Left ventricle myocardium inferior (tissue), 1 donor: Measurements from ENCODE around the gene GRID1. TPM values are rescaled to one million over a fixed set of nuclear protein-coding genes. Genes with fewer than 3 reads are reported as not detected.
A peak's percentile ranks its signal among the peaks of the same experiment; 100 is the strongest.

Experiments
- DNase-seq: peaks from one replicate; pipeline ENCODE4 v3.0.0-alpha.2; 2020
- H3K27ac ChIP-seq: fragments of 200-600 bp; replicated peaks from 2 replicates; pipeline ENCODE4 v1.8.0; 2021
- H3K27me3 ChIP-seq: fragments of 200-600 bp; 2 replicates; pipeline ENCODE4 v1.8.0; 2021; ENCODE audit warnings: low read depth
- H3K36me3 ChIP-seq: fragments of 200-600 bp; 2 replicates; pipeline ENCODE4 v1.8.0; 2021
- H3K4me1 ChIP-seq: fragments of 200-600 bp; 2 replicates; pipeline ENCODE4 v1.8.0; 2021
- H3K4me3 ChIP-seq: fragments of 200-600 bp; 2 replicates; pipeline ENCODE4 v1.8.0; 2021; ENCODE audit warnings: mild to moderate bottlenecking, moderate library complexity
- H3K9me3 ChIP-seq: fragments of 200-600 bp; replicated peaks from 2 replicates; pipeline ENCODE4 v1.8.0; 2021
- CTCF ChIP-seq: fragments of 200-600 bp; IDR thresholded peaks from 2 replicates; pipeline ENCODE4 v1.8.0; 2021; ENCODE audit warnings: antibody characterized with exemption, mild to moderate bottlenecking, borderline replicate concordance
- intact Hi-C: fragments of 100-400 bp; cut with micrococcal nuclease; formaldehyde crosslinking; loops from one replicate; pipeline ENCODE4 v1.11.0; 2022
- total RNA-seq: library from RNA; stranded (reverse); fragmentation: NEBNext Ultra II Directional; extraction: Animal tissue kit (Norgen Biotek cat#: 25700); gene quantifications from one replicate; pipeline ENCODE4 v1.2.1, GENCODE V29; 2021
- donor health status: DM: no; HTN: yes; CAD: no; lungs with severe emphysema.

The GRID1 gene
- total RNA-seq, 1 donor from 2014 or later: 1.6 TPM

- no peaks in the 10 kb centered on the region for H3K36me3 ChIP-seq
- TF ChIP-seq CTCF: no peak
- intact Hi-C loops: no loop called here
- H3K27me3 ChIP-seq: no peaks in the 10 kb centered on the region
- DNase-seq: no peak
- H3K9me3 ChIP-seq: peaks cover 4% of the 10 kb centered on the region
- no peak overlapping the region for H3K27ac ChIP-seq
- H3K4me3 ChIP-seq: no peak overlapping the region
- peaks cover 25% of the 10 kb centered on the region for H3K4me1 ChIP-seq
Measured at GRCh38 chr10:86349474-86349873, 17.1 kb downstream of the GRID1 start.

GRCh38 chr10:86348321-86349210 is 18.0 kb downstream of the GRID1 start:
- Histone ChIP-seq H3K4me3 (no peak overlapping the region), H3K4me1 (peaks cover 25% of the 10 kb centered on the region), H3K27me3 (no peaks in the 10 kb centered on the region), H3K36me3 (no peaks in the 10 kb centered on the region), H3K27ac (no peak overlapping the region), H3K9me3 (peaks cover 4% of the 10 kb centered on the region)
- DNase-seq: no peak
- peak; percentile 49 for TF ChIP-seq CTCF
- intact Hi-C loops: no loop called here

DNA sequence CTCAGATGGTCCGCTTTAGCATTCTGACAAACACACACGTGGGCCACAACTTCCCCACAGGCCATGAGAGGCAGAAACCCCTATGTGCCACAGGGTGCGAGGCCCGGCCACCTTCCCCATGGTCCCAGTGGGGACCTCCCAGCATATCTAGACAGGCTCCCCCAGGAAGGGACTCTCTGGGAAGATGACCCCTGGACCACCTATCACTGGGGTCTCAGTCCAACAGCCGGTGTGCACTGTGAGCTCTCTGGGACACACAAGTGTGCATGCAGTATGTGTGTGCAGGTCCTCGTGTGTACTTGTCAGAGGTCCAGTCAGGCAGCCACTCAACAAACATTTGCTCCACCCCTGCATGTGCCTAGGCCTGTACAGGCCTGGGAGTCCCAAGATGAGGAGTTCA is 18.7 kb downstream of the GRID1 start:
- peaks cover 4% of the 10 kb centered on the region for H3K9me3 ChIP-seq
- no peaks in the 10 kb centered on the region for H3K27me3 ChIP-seq
- no peak for TF ChIP-seq CTCF
- no peak for DNase-seq
- H3K36me3 ChIP-seq: no peaks in the 10 kb centered on the region
- H3K4me3 ChIP-seq: no peak overlapping the region
- H3K27ac ChIP-seq: no peak overlapping the region
- peaks cover 25% of the 10 kb centered on the region for H3K4me1 ChIP-seq
- intact Hi-C loops: no loop called here

DNA sequence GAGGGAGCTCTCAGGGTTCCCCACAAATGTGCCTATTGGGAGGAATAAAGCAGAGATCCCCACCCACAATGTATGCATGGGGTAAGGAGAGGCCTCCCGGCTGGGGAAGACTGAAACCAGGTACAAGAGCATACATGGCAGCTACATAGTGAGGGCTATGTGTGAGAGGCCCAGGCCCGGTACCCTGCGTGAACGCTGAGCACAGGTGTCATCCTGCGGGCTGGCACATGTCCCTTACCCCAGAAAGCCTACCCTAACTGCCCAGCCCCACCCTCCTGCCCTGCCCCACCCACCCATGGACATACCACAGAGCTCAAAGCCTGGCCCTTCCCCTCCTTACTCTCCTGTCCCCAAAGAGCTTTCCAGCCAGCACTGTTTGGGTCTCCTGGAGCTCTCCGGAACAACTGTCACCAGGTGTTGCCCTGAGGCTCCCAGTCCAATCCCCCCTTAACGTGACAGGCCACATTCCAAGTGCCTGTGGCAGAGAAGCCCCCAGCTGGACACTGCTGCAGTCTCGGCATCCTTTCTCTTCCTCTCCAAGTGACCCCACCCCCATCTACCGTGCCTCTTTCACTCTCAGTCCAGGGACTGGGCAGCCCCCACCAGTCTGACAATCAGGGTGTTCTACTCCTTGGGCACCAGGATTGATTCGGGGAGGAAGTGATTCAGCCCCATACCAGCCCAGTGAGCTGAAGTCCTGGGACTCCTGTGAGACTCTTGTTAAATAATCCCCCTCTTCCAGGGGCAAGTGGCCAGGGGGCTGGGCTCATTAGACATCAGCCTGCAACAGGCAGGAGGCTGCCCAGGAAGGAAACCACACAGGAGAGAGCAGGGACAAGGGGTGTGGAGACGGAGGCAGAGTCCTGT is 19.6 kb downstream of the GRID1 start:
- DNase-seq: no peak
- Histone ChIP-seq H3K27ac (no peak overlapping the region), H3K4me3 (no peak overlapping the region), H3K27me3 (peaks cover 7% of the 10 kb centered on the region), H3K9me3 (no peaks in the 10 kb centered on the region), H3K36me3 (no peaks in the 10 kb centered on the region), H3K4me1 (peaks cover 25% of the 10 kb centered on the region)
- intact Hi-C loops: no loop called here
- no peak for TF ChIP-seq CTCF

- Histone ChIP-seq H3K4me1 (peaks cover 22% of the 10 kb centered on the region), H3K36me3 (no peaks in the 10 kb centered on the region)
Measured at GRCh38 chr10:86345859-86346798, 20.5 kb downstream of the GRID1 start.

More at GRCh38 chr10:86345859-86346798, 20.5 kb downstream of the GRID1 start:
- peaks cover 9% of the 10 kb centered on the region for H3K27me3 ChIP-seq
- DNase-seq: no peak
- no peak overlapping the region for H3K27ac ChIP-seq
- intact Hi-C loops: no loop called here
- H3K4me3 ChIP-seq: no peak overlapping the region
- no peak for TF ChIP-seq CTCF
- H3K9me3 ChIP-seq: no peaks in the 10 kb centered on the region
